ENCODE measurements around the gene CAMK1D.

Gene CAMK1D

GRCh38 chr10:12499076-12499986 lies 150.0 kb downstream of the CAMK1D start:
- no peak for ATAC-seq

DNA sequence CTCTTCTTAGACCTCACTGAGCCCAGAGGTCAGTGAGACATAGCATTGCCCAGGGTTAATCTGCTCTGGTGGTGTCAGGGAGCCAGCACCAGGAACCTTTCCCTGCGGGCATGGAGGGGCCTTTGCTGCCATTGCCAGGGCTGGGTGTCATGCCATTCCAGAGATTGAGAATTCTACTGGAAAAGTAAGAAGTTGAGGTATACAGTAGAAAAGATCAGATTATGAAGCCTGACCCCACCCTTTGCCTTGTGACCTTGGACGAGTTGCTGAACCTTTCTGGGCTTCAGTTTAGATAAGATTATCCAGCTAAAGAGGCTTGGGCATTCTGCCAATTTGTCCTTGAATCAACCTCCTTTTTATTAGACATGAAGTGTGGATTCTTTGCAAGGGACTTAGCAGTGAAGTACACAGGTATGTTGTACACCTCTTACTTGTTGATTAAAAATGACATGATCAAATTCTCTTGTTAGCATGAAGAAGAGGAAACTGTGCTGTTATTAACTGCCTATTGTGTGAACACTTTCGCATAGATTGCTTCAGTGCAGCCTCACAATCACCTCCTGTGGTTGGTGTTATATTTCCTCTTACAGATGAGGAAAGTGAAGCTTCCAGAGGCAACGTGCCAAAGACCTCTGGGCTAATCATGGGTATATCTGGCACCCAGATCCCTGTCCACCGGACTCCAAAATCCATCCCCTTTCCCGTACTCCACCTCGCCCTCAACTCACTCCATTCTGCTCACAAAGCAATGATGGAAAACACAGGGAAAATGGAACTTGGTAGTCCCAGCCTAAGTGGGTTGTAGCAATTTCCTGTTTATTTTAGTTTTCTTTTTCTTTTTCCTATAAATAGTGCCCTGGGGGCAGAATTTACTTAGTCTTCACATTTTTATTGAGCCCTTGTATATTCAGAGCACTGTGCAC lies 151.3 kb downstream of the CAMK1D start:
- DNase-seq, result no peak
- ATAC-seq, result no peak

More at GRCh38 chr10:12499076-12499986, 150.0 kb downstream of the CAMK1D start:
- DNase-seq, result no peak

DNA sequence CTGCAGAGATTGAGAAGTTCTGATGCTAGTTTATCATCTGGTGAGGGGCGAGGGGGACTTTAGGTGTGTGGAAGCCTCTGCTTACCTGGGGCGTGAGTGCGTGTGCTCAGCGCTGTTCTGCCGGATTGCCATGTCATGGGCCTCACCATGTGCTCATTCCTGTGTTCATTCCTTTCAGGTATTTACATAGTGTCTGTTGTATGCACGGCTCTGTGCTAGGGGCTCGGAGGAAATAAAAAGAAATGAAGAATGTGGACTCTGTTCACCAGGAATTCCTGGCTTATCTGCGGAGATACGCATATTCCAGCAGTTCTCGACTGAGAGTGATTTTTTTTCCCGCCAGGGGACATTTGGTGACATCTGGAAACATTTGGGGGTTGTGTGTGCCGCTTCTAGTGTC lies 152.0 kb downstream of the CAMK1D start:
- no peak for DNase-seq
- no peak for ATAC-seq

GRCh38 chr10:12501841-12502525 lies 152.6 kb downstream of the CAMK1D start:
- ATAC-seq (no peak), DNase-seq (no peak)

DNA sequence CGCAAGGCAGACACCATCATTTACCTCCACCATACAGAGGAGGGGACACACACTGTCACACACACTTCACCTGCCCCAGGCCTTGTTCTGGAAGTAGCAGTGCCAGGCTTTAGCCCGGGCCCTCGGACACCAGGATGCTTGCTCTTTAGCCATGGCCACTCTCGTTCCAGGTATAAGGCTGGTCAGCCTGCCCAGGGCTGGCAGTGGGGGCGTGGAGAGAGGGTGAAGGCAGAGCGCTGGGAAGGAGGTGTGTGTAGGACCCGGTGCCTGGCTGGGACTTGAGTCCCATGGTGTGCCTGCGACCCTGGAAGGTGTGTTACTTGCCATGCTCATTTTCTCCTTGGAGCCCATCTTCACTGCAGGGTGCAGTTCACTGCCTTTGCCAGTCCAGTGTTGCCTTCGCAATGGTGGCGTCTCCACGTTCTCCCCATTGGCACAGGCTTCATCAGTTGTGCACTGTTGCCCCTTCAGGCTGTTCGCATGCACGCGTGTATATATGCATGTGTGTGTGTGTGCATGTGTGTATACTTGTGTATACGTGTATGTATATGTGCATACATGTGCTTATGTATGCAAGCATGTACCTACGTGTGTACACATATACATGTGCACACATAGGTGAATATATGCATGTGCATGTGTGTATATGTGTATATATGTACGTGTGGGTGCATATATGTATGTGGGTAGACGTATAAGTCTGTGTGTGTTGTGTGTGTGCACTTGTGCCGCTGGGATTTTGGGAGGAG lies 153.4 kb downstream of the CAMK1D start:
- DNase-seq, result no peak
- ATAC-seq, result no peak

- no peak for ATAC-seq
- DNase-seq, result no peak
These were observed 154.0 kb downstream of the CAMK1D start for GRCh38 chr10:12503311-12503710.

GRCh38 chr10:12504176-12504575 lies 154.8 kb downstream of the CAMK1D start:
- no peak for DNase-seq
- ATAC-seq, result no peak

GRCh38 chr10:12504628-12505027 lies 155.3 kb downstream of the CAMK1D start:
- no peak for DNase-seq
- no peak for ATAC-seq

GRCh38 chr10:12505683-12506082 lies 156.3 kb downstream of the CAMK1D start:
- ATAC-seq, result no peak
- DNase-seq, result no peak

GRCh38 chr10:12507165-12507850 lies 158.0 kb downstream of the CAMK1D start:
- no peak for ATAC-seq
- no peak for DNase-seq

- ATAC-seq (no peak), DNase-seq (no peak)
These were observed 158.8 kb downstream of the CAMK1D start for GRCh38 chr10:12508165-12508564.

DNA sequence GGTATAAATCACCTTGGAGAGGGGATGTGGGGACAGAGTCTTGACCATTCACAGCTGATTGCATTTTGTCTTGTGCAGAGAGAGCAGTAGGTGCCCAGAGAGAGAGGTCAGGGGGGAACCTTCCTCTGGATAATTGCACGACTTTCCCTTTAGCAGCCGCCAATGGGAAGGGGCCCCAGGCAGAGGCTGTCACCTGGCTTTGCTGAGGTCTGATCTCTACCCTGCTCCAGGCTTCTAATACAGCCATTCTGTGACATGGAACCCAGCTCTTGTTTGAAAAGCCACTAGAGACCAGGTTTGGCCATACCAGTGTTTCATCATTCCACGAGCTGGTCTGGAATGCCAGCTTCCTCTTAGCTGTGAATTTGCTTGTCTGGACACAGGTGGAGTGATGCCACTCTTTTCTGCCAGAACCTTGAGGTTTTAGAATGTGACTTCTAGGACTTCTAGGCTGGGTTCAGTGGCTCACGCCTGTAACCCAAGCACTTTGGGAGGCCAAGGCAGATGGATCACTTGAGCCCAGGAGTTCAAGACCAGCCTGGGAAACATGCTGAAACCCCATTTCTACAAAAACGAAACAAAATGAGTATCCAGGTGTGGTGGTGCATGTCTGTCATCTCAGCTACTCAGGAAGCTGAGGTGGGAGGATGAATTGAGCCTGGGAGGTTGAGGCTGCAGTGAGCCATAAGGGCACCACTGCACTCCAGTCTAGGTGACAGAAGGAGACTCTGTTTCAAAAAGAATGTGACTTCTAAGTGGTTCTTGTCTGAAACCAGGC lies 159.9 kb downstream of the CAMK1D start:
- ATAC-seq (peak; percentile 21), DNase-seq (no peak)

GRCh38 chr10:12509794-12510100 lies 160.4 kb downstream of the CAMK1D start:
- DNase-seq (no peak), ATAC-seq (peak; percentile 41)

DNA sequence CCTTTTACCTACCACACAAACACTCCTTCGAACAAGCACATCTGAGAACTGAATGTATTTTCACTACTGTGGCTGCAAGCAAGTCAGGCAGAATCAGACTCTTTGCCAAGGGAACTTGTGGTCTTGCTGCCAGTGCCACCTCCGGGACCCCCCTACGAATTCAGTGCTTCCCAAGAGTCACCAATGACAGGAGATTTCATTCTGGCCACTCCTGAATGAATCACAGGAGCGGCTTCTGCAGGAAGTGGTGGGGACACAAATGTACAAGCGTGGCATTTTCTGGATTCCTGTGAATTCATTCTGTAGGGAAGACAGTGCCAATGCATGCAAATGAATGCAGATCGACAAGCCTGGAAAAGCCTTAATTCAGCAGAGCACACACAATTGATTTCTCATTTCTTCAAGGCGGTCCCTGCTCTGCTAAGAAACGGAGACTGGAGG lies 161.2 kb downstream of the CAMK1D start:
- ATAC-seq, result no peak
- no peak for DNase-seq

DNA sequence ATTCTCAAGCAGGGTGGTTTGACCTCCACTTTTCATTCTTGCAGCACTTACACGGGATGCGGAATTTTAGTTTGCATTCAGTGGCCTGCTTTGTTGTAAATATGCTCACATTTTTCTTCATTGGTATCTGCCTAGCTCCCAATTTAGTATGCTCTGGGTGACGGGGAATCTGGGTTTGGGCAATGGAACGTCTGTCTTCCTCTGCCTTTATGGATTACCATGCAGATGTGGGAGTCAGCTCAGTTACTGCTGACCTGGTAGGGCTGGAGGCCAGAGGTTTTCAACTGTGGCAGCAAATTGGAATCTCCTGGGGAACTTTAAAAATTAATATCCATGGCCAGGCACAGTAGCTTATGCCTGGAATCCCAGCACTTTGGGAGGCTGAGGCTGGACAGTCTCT lies 161.6 kb downstream of the CAMK1D start:
- DNase-seq (no peak), ATAC-seq (no peak)

- no peak for ATAC-seq
- no peak for DNase-seq
These were observed 162.3 kb downstream of the CAMK1D start for GRCh38 chr10:12511651-12512050.

DNA sequence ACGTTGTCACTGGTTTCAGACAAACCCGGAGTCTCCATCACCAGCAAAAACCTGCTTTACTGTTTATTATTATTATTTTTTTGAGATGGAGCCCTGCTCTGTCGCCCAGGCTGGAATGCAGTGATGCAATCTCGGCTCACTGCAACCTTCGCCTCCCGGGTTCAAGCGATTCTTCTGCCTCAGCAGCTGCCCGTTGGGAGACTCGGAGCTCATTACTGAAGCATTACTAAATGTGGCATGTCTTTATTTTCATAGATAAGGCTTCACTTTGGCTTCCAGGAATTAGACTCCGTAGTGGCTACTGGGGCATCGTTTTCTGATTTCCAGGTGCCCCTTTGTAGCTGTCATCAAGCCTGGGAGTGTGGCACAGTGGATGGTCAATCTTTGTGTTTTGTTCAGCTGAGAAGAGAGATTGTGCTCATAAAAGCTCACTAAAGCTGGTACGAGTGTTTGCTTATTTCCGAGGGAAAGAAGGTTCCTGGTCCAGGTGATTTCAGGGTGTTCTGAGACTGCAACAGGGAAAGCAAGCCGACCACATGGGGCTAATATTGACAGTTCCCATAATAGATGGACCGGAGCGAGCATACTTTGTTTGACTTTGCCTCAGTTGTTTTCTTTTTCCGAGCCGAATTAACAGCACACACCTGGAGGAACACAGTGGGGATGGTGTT lies 163.1 kb downstream of the CAMK1D start:
- DNase-seq, result no peak
- ATAC-seq, result no peak

DNA sequence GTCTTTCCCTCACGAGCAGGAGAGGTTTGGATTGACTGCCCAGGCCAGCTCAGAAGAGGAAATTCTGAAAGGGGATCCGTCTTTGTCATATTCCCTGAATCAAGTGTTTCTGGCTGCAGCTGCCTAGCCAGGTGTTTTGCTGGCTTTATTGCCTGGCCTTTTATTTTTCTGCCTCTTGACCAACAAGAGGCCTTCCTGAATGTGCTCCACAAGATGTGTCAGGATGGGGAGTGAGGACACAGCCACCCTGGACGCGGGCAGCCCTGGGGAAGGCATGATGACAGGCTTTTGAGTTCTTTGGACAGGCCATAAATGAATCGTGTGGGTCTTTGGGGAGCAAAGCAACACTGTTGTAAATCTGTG lies 163.6 kb downstream of the CAMK1D start:
- DNase-seq (no peak), ATAC-seq (no peak)

DNA sequence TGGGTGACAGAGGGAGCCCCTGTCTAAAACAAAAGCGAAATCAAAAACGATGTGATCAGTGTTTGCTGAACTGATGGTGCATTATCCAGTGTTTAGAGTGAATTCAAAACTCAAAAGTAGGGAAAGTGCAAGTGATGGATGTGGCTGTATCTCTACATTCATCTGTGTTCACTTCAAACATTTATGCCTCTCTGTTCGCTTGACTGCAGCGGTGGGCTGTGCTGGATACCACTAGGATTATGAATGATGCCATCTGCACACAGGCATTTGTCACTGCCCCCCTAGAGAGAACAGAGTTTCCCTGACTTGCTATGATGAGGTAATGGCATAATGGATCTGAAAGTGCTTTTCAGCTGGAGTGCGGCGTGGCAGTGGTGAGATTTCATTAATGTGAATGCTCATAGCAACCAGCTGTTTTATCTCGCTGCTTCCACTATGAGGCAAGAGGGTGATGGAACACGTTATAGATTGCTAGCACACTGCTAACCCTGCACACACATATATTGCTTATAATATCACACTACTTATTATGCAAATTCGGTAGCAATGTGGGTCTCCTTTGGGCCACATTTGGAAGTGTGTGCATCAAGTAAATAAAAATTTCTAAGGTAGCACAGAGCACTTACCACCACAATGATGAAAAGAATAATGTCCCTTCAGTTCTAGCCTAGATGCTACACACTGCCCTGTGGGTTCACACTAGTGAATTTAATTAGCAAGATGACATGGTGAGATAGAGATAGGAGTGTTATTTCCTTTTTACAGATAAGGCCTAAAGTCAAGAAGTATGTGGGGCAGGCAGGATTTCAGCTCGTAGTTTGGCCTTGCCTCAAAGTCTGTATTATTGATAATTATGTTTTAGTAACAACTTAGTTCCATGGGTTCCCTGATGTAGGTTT lies 164.7 kb downstream of the CAMK1D start:
- no peak for ATAC-seq
- no peak for DNase-seq

All from stimulated activated naive CD8-positive, alpha-beta T cell treated with anti-CD3 and anti-CD28 coated beads, Interleukin-15, Interleukin-2, amounts not matched to agents 100 U/mL and 50 U/mL, for 24 hours (primary cell).